GM06990 (cell line): Measurements from ENCODE around the gene RYR2.
"Not testable (repeated sequence)": the region's sequence is repeated elsewhere in the genome, so short reads cannot be mapped to it uniquely, and the experiment has no call there.

Experiments used
- DNase-seq: peaks from one replicate; pipeline ENCODE4 v3.0.0-alpha.2; 2011; ENCODE audit not compliant: insufficient read length; ENCODE audit errors: extremely low read depth
- H3K27me3 ChIP-seq: replicated peaks from 2 replicates; pipeline ENCODE4 v1.6.0; 2011; ENCODE audit warnings: low read length; ENCODE audit not compliant: control insufficient read depth, insufficient read depth
- H3K36me3 ChIP-seq: 2 replicates; pipeline ENCODE4 v1.5.1; 2011; ENCODE audit warnings: low read length; ENCODE audit not compliant: control insufficient read depth, insufficient read depth
- H3K4me3 ChIP-seq: replicated peaks from 2 replicates; pipeline ENCODE4 v1.5.1; 2011; ENCODE audit warnings: low read depth, mild to moderate bottlenecking, control low read depth, low read length
- TF ChIP-seq, protein P1 (sequence below): IDR thresholded peaks from 2 replicates; pipeline ENCODE4 v1.5.1; 2011; ENCODE audit warnings: low read length, control low read depth, mild to moderate bottlenecking, inconsistent platforms; ENCODE audit not compliant: insufficient read depth, poor library complexity, severe bottlenecking

Gene RYR2

DNA sequence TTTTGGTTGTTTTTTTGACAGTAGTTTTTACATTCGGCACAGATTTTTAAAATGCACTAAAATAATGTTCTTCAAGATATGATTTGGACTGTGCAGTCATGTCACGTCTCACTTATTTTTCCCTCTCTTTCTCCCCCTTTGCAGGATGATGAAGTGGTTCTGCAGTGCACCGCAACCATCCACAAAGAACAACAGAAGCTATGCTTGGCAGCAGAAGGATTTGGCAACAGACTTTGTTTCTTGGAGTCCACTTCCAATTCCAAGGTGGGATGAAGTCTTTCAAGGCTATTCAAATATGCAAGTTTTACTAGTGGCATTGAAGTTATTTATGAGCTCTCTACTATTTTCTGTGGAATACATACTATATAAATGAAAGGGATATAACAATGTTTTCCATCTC lies 228.4 kb downstream of the RYR2 start:
- TF ChIP-seq, protein P1, sequence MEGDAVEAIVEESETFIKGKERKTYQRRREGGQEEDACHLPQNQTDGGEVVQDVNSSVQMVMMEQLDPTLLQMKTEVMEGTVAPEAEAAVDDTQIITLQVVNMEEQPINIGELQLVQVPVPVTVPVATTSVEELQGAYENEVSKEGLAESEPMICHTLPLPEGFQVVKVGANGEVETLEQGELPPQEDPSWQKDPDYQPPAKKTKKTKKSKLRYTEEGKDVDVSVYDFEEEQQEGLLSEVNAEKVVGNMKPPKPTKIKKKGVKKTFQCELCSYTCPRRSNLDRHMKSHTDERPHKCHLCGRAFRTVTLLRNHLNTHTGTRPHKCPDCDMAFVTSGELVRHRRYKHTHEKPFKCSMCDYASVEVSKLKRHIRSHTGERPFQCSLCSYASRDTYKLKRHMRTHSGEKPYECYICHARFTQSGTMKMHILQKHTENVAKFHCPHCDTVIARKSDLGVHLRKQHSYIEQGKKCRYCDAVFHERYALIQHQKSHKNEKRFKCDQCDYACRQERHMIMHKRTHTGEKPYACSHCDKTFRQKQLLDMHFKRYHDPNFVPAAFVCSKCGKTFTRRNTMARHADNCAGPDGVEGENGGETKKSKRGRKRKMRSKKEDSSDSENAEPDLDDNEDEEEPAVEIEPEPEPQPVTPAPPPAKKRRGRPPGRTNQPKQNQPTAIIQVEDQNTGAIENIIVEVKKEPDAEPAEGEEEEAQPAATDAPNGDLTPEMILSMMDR: no peak
- Histone ChIP-seq H3K36me3 (no peaks in the 10 kb centered on the region), H3K27me3 (no peaks in the 10 kb centered on the region), H3K4me3 (no peak overlapping the region)
- no peak for DNase-seq

DNA sequence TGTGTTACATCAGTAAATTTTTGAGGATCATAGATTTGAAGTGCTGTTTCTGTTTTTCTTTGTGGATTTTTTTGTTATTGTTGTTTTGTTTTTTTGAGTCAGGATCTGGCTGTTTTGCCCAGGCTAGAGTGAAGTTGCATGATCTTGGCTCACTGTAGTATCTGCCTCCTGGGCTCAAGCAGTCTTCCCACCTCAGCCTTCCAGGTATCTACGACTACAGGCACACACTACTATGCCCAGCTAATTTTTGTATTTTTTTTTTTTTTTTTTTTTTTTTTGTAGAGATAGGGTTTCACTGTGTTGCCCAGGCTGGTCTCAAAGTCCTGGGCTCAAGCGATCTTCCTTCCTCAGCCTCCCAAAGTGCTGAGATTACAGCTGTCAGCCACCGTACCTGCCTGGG lies 236.0 kb downstream of the RYR2 start:
- H3K4me3 ChIP-seq, H3K27me3 ChIP-seq, H3K36me3 ChIP-seq, DNase-seq: not testable (repeated sequence)

DNA sequence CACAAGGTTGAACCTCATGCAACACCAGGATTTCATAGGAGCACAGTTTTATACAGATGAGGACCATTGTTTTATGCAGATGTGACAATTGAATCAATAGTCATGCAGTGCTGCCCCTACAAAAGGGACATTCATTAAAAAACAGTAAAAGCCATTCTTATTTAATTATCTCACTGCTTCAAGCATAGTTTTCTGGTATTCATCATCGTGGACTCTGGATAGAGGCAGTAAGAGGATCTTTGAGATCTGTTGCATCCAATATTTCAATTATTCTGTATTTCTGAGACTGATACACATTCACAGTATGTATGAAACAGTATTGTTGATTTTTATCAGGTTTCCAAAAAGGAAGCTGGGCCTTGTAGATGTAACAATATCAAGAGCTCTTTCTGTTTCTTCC lies 237.6 kb downstream of the RYR2 start:
- Histone ChIP-seq H3K4me3 (no peak overlapping the region), H3K36me3 (no peaks in the 10 kb centered on the region), H3K27me3 (no peaks in the 10 kb centered on the region)
- DNase-seq: no peak
- TF ChIP-seq, protein P1: no peak

DNA sequence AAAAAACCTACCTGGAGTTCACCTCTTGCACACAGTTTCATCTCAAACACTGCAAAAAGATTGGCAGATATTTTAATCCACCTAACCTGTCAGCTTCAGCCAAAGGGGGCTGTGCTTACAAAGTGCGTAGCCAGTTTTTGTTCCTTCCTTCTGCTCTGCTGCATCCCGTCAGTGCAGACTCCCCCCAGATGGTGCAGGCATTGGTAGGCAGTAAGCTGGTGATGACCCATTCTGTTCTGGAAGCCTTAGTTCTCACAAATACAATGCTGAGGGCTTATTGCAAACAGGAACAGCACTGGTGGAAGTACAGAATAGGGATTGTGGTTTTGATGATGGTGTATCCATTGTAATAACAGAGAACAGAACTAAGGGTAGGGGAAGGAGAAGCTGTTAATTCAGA lies 239.5 kb downstream of the RYR2 start:
- H3K27me3 ChIP-seq: no peaks in the 10 kb centered on the region
- TF ChIP-seq, protein P1: no peak
- H3K36me3 ChIP-seq: no peaks in the 10 kb centered on the region
- H3K4me3 ChIP-seq: no peak overlapping the region
- DNase-seq: no peak

DNA sequence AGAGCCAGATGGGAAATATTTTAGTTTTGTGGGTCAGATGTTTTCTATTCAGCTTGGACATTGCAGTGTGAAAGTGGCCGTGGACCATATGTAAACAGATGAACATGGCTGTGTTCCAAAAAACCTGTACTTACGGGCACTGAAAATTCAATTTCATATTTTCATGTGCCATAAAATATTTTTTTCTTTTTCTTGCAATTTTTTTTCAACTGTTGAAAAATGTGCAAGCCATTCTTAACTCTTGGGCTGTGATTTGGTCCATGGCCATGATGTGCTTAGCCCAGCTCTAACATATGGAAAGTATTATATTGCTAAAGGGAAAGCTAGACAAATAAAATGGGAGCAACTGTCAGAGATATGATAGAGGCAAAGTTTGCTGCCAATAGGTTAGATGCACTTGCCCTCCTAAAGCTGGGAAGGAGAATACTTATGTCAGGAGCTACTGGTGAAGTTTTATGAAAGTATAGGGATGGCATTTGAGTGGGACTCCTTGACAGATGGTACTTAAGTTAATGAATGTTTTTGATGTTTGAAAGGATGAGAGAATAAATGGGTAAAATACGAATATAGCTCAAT lies 240.3 kb downstream of the RYR2 start:
- Histone ChIP-seq H3K4me3 (no peak overlapping the region), H3K36me3 (no peaks in the 10 kb centered on the region), H3K27me3 (no peaks in the 10 kb centered on the region)
- TF ChIP-seq, protein P1: no peak
- DNase-seq: no peak

DNA sequence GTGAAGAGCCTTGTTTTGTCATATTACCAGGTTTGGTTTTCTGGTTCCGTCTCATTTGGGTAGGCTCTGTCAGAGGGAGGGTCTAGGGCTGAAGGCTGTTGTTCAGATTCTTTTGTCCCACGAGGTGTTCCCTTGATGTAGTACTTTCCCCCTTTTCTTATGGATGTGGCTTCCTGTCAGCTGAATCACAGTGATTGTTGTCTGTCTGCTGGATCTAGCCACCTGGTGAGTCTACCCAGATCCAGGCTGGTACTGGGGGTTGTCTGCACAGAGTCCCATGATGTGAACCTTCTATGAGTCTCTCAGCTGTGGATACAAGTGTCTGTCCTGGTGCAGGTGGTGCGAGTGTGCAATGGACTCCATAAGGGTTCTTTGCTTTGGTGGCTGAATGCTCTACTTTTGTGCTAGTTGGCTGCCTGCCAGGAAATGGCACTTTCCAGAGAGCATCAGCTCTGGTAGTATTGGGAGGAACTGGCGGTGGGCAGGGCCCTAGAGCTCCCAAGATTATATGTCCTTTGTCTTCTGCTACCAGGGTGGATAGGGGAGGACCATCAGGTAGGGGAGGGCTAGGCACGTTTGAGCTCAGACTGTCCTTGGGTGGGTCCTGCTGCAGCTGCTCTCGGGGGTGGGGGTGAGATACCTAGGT lies 246.0 kb downstream of the RYR2 start:
- Histone ChIP-seq H3K27me3 (no peaks in the 10 kb centered on the region), H3K36me3 (no peaks in the 10 kb centered on the region), H3K4me3 (no peak overlapping the region)
- TF ChIP-seq, protein P1: no peak
- no peak for DNase-seq
